IPS-18c (cell line): ENCODE measurements around the gene CHD2.

Experiments used
- H3K4me3 ChIP-seq: 2 replicates; pipeline ENCODE4 v1.7.0; 2013; ENCODE audit warnings: low read depth, mild to moderate bottlenecking, low read length, moderate library complexity; ENCODE audit not compliant: insufficient read depth
- H3K9me3 ChIP-seq: one replicate; pipeline ENCODE4 v1.6.1; 2013; ENCODE audit warnings: mild to moderate bottlenecking, low read length, moderate library complexity; ENCODE audit not compliant: control insufficient read depth, insufficient read depth

CHD2 gene

GRCh38 chr15:93012786-93013185 lies 112.7 kb downstream of the CHD2 start:
- H3K4me3 ChIP-seq: no peak overlapping the region
- no peaks in the 10 kb centered on the region for H3K9me3 ChIP-seq

- Histone ChIP-seq H3K9me3 (no peaks in the 10 kb centered on the region), H3K4me3 (no peak overlapping the region)
Measured at GRCh38 chr15:93017526-93017925, 117.4 kb downstream of the CHD2 start.

DNA sequence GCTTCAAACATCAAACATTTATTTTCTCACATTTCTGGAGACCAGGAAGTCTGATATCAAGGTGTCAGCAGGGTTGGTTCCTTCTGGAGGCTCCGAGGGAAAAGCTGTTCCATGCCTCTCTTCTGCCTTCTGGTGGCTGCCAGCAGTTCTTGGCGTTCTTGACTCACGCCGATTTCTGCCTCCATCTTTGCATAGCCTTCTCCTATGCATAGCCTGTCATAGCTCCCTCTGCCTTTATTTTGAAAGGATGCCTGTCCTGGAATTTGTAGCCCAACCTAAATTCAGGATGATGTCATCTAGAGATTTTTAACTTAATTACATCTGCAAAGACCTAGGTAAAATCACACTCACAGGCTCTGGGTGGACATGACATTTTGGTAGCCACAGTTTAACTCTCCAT lies 118.5 kb downstream of the CHD2 start:
- Histone ChIP-seq H3K4me3 (no peak overlapping the region), H3K9me3 (no peaks in the 10 kb centered on the region)

GRCh38 chr15:93019090-93019489 lies 119.0 kb downstream of the CHD2 start:
- H3K4me3 ChIP-seq: no peak overlapping the region
- H3K9me3 ChIP-seq: no peaks in the 10 kb centered on the region

- Histone ChIP-seq H3K9me3 (no peaks in the 10 kb centered on the region), H3K4me3 (no peak overlapping the region)
Measured at GRCh38 chr15:93019971-93020370, 119.8 kb downstream of the CHD2 start.

- H3K4me3 ChIP-seq: no peak overlapping the region
Measured at GRCh38 chr15:93020976-93021772, 121.0 kb downstream of the CHD2 start.

DNA sequence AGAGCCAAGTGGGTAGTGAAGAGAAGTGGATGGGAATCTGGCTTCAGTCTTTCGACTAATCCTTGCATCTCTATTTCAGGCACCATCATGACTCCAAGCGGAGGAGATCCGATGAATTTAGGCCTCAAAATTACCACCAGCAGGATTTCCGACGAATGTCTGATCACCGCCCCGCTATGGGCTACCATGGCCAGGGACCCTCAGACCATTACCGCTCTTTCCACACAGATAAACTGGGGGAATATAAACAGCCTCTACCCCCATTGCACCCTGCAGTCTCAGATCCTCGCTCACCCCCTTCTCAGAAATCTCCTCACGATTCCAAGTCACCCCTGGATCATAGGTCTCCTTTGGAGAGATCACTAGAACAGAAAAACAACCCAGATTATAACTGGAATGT lies 124.2 kb downstream of the CHD2 start:
- Histone ChIP-seq H3K4me3 (no peak overlapping the region), H3K9me3 (no peaks in the 10 kb centered on the region)

More at GRCh38 chr15:93020976-93021772, 121.0 kb downstream of the CHD2 start:
- H3K9me3 ChIP-seq: no peaks in the 10 kb centered on the region

DNA sequence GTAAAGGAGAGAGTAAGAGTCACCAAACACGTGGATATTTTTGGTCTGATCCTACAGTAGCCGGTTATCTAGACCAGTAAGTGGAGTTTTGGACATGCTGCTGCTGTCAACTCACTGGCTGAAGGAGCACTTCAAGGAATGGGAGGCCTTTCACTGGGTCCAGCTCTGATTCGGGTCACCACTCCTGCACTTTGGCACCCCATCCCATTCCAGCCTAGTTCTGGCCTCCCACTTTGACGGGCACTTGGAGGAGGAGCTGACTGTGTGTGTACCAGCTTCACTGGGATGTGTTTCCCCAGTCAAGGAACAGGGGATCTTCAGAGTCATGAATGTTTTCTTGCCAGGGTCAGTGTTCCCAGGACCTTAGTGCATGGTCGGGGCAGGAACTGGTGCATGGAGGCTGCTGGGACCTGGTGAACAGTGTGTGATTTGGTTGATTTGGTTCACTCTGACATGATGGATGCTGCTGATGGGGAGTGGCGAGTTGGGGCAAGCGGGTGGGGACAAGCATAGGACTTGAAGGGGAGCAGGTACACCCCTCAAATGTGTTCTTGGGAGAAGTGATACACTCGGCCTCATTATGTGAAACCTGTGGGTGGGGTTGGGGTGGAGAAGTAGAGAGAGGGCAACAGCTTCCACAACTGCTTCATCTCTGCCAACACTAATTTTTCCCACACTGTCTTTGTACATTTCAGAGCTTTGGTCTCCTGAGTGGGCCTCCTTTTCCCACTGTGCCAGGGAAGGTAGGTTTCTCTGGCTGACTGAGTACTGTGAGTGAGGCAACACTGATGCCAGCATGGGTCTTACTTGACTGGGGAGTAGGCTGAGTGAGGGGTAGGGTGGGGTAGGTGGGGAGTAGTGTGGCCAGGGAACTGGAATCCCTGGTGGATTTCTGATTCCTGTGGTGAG lies 124.8 kb downstream of the CHD2 start:
- H3K9me3 ChIP-seq: no peaks in the 10 kb centered on the region
- no peak overlapping the region for H3K4me3 ChIP-seq

DNA sequence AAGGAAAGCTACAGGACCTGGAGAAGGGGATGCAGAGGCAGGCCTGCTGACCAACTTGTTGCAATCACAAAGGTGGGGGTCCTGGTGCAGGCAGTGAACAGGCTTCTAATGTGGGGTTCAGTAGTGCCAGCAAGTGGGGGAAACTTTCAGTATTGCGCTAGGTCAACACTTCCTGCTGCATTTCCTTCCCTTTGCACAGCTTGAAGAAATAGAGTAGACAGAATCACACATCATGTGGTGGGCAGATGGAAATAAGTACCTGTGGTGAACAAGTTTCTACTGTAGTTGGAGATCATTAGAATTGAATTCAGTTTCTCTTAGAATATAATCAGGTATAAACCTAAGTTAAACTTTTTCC lies 125.5 kb downstream of the CHD2 start:
- Histone ChIP-seq H3K9me3 (no peaks in the 10 kb centered on the region), H3K4me3 (no peak overlapping the region)

DNA sequence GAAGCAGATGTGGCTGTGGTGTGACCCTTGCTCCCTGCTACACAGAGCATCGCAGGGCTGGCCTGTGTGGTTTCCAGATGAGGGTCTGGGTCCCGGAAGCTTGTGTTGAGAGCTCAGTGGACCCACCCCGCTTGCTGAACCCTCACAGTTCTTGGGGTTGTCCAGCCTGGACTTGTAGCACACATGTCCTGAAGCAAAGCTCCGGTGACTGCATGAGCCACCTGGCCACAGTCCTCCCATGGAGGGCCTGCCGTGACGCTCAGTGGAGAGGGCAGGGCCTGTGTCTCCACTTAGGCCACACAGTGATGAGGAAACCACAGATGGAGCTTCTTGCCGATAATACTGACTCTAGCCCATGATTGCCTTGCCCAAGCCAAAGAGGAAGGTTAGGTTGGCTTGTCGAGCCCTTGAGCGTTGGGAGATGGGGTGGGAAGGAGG lies 126.3 kb downstream of the CHD2 start:
- no peak overlapping the region for H3K4me3 ChIP-seq
- no peaks in the 10 kb centered on the region for H3K9me3 ChIP-seq

- Histone ChIP-seq H3K4me3 (no peak overlapping the region), H3K9me3 (no peaks in the 10 kb centered on the region)
Measured at GRCh38 chr15:93027413-93027812, 127.3 kb downstream of the CHD2 start.

DNA sequence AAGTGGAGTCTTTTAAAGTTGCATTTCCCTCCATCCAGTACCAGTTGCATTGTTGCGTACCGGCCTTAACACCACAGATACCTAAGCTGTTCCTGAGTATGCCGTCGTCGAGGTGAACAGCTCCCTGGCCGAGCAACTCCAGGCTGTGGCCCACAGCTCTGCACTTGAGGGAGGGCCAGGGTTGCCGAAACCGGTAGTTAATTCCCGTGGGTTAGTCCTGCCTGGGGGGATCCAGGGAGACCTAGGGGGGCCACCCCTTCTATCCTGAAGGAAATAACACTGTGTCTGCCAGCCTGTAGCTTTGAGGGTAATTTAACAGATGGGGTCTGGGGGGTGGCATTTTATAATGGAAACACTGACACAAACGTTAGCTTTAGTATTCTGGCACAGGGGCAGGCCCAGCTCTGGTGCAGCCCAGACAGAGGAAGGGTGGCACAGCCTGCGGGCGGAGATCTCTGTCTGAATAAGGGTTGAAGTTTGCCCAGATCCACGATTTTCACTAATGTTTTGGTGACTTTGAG lies 128.0 kb downstream of the CHD2 start:
- Histone ChIP-seq H3K9me3 (no peaks in the 10 kb centered on the region), H3K4me3 (no peak overlapping the region)

GRCh38 chr15:93028632-93029213 lies 128.6 kb downstream of the CHD2 start:
- Histone ChIP-seq H3K9me3 (no peaks in the 10 kb centered on the region), H3K4me3 (no peak overlapping the region)

- Histone ChIP-seq H3K9me3 (no peaks in the 10 kb centered on the region), H3K4me3 (no peak overlapping the region)
Measured at GRCh38 chr15:93029214-93029835, 129.2 kb downstream of the CHD2 start.

GRCh38 chr15:93029836-93030429 lies 129.8 kb downstream of the CHD2 start:
- Histone ChIP-seq H3K9me3 (no peaks in the 10 kb centered on the region), H3K4me3 (no peak overlapping the region)

DNA sequence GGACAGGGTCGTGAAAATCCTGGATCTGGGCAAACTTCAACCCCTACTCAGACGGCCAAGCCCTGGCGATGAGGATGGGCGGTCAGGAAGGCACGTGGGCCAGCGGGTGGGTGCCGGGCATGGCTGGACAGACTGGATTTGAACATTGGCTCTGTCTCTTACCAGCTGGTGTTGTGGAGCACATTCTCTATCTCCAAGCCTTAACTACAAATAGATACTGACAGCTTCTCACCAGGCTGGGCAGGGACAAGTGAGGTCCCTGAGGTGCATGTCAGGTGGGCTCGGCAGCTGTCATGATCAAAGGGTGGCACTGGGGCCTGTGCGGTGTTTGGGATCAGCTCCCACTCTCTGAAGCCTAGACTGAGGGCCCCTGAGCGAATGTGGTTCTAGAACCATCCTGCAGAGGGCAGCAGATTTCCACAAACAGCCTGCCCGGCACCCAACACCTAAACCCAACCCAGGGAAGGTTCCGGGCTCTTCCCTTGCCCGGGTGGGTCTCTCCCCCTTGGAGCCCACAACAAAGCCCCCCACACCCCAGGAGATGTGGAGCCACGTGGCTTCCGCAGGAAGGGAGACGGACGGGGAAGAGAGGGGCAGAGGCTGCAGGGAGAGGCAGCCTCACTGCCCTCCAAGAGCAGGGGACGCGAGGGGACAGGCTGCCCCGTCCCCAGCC lies 130.4 kb downstream of the CHD2 start:
- H3K9me3 ChIP-seq: no peaks in the 10 kb centered on the region
- no peak overlapping the region for H3K4me3 ChIP-seq
